ENCODE data around the gene TASP1.

TASP1 gene

GRCh38 chr20:13348311-13349234 is 290.2 kb downstream of the TASP1 start:
- DNase-seq (ENCODE audit: low spot score), result no peak

GRCh38 chr20:13344671-13345070 is 294.1 kb downstream of the TASP1 start:
- DNase-seq (ENCODE audit: low spot score), result no peak

- no peak for DNase-seq (ENCODE audit: low spot score)
These were observed 296.1 kb downstream of the TASP1 start for GRCh38 chr20:13342469-13343242.

GRCh38 chr20:13341737-13342393 is 296.9 kb downstream of the TASP1 start:
- no peak for DNase-seq (ENCODE audit: low spot score)

- DNase-seq (ENCODE audit: low spot score), result no peak
These were observed 298.6 kb downstream of the TASP1 start for GRCh38 chr20:13340088-13340487.

Data from globus pallidus (tissue), 1 donor.